HepG2 (cell line): ENCODE measurements around the gene YPEL4. TPM values are rescaled to one million over a fixed set of nuclear protein-coding genes. Genes with fewer than 3 reads are reported as not detected.
A peak's percentile ranks its signal among the peaks of the same experiment; 100 is the strongest.

Experiments used
- DR1 ChIP-seq: sonication (generic); formaldehyde crosslinking; IDR thresholded peaks from 2 replicates; pipeline ENCODE4 v1.8.0; 2021; ENCODE audit warnings: mild to moderate bottlenecking, missing genetic modification reagents, inconsistent platforms
- FOXA3 ChIP-seq: IDR thresholded peaks from 2 replicates; pipeline ENCODE4 v1.6.1; 2016; ENCODE audit warnings: missing genetic modification reagents, missing compliant biosample characterization
- HDAC2 ChIP-seq: sonication (generic); formaldehyde crosslinking; IDR thresholded peaks from 2 replicates; pipeline ENCODE4 v1.4.0; 2020; ENCODE audit warnings: missing genetic modification reagents
- HOXA5 ChIP-seq: sonication (generic); formaldehyde crosslinking; IDR thresholded peaks from 2 replicates; pipeline ENCODE4 v1.4.0; 2020; ENCODE audit warnings: missing genetic modification reagents
- KDM5B ChIP-seq: sonication (generic); formaldehyde crosslinking; IDR thresholded peaks from 2 replicates; pipeline ENCODE4 v1.4.0; 2020; ENCODE audit warnings: missing genetic modification reagents, mild to moderate bottlenecking, borderline replicate concordance
- NFKB2 ChIP-seq: sonication (generic); formaldehyde crosslinking; IDR thresholded peaks from 2 replicates; pipeline ENCODE4 v1.4.0; 2020; ENCODE audit warnings: missing genetic modification reagents, borderline replicate concordance
- SP2 ChIP-seq: sonication (generic); formaldehyde crosslinking; IDR thresholded peaks from 2 replicates; pipeline ENCODE4 v1.5.1; 2020; ENCODE audit warnings: mild to moderate bottlenecking, missing genetic modification reagents
- ZFP36L1 ChIP-seq: sonication (generic); formaldehyde crosslinking; IDR thresholded peaks from 2 replicates; pipeline ENCODE4 v1.8.0; 2022; ENCODE audit warnings: mild to moderate bottlenecking, missing genetic modification reagents, moderate library complexity
- ZNF124 ChIP-seq: sonication (generic); formaldehyde crosslinking; IDR thresholded peaks from 2 replicates; pipeline ENCODE4 v1.4.0; 2020; ENCODE audit warnings: missing genetic modification reagents
- ZNF30 ChIP-seq: sonication (generic); formaldehyde crosslinking; IDR thresholded peaks from 2 replicates; pipeline ENCODE4 v1.5.0; 2020; ENCODE audit warnings: mild to moderate bottlenecking, missing genetic modification reagents
- ZNF333 ChIP-seq: sonication (generic); formaldehyde crosslinking; IDR thresholded peaks from 2 replicates; pipeline ENCODE4 v1.4.0; 2020; ENCODE audit warnings: mild to moderate bottlenecking, missing genetic modification reagents, borderline replicate concordance
- ZNF543 ChIP-seq: sonication (generic); formaldehyde crosslinking; IDR thresholded peaks from 2 replicates; pipeline ENCODE4 v1.4.0; 2020; ENCODE audit warnings: mild to moderate bottlenecking, missing genetic modification reagents
- ZNF616 ChIP-seq: sonication (generic); formaldehyde crosslinking; IDR thresholded peaks from 2 replicates; pipeline ENCODE4 v1.5.0; 2020; ENCODE audit warnings: low read depth, mild to moderate bottlenecking, missing genetic modification reagents
- ZNF720 ChIP-seq: sonication (generic); formaldehyde crosslinking; IDR thresholded peaks from 2 replicates; pipeline ENCODE4 v1.4.0; 2020; ENCODE audit warnings: missing genetic modification reagents
- polyA plus RNA-seq, 8 experiments: library from polyadenylated mRNA; depleted of rRNA in 3 of 8; stranded (reverse) in 7 of 8; unstranded in 1 of 8; fragments of >200 nt; fragmentation: Illumina TruSeq in 4 of 8; extraction: Trizol in 4 of 8; gene quantifications; 2 replicates each; pipeline versions ENCODE4 v1.2.1 to v1.2.3, GENCODE V29; 2011 to 2016; ENCODE audit warnings: low read depth in 4 of 8, missing spikeins in 1 of 8, mixed read lengths in 1 of 8; ENCODE audit not compliant: insufficient read depth in 1 of 8
- total RNA-seq, 5 experiments: library from RNA; depleted of rRNA; stranded (reverse); fragments of >200 nt; fragmentation: Illumina TruSeq; extraction: Trizol; gene quantifications; 2 replicates each; pipeline ENCODE4 v1.2.3, GENCODE V29; 2016; ENCODE audit warnings: low read depth in 1 of 5
- TF ChIP-seq, protein P1 (sequence below): sonication (generic); formaldehyde crosslinking; IDR thresholded peaks from 2 replicates; pipeline ENCODE4 v1.5.0; 2020; ENCODE audit warnings: mild to moderate bottlenecking, missing genetic modification reagents
- TF ChIP-seq, protein P2 (sequence below): sonication (generic); formaldehyde crosslinking; IDR thresholded peaks from 2 replicates; pipeline ENCODE4 v1.5.0; 2020; ENCODE audit warnings: missing genetic modification reagents
- TF ChIP-seq, protein P3 (sequence below): sonication (generic); formaldehyde crosslinking; IDR thresholded peaks from 2 replicates; pipeline ENCODE4 v1.4.0; 2020; ENCODE audit warnings: missing genetic modification reagents
- TF ChIP-seq, protein P4 (sequence below): fragments of 450-650 bp; IDR thresholded peaks from 2 replicates; pipeline ENCODE4 v1.6.1; 2017
- TF ChIP-seq, protein P5 (sequence below): sonication (generic); formaldehyde crosslinking; conservative IDR thresholded peaks from 2 replicates; pipeline ENCODE4 v1.5.0; 2020; ENCODE audit warnings: missing genetic modification reagents

The YPEL4 gene
- total and polyA plus RNA-seq, 2 of the 13 experiments (the other 11 are each of a cell fraction or from before 2014, with no cell fraction given), result 0.04 TPM; not detected in 1

DNA sequence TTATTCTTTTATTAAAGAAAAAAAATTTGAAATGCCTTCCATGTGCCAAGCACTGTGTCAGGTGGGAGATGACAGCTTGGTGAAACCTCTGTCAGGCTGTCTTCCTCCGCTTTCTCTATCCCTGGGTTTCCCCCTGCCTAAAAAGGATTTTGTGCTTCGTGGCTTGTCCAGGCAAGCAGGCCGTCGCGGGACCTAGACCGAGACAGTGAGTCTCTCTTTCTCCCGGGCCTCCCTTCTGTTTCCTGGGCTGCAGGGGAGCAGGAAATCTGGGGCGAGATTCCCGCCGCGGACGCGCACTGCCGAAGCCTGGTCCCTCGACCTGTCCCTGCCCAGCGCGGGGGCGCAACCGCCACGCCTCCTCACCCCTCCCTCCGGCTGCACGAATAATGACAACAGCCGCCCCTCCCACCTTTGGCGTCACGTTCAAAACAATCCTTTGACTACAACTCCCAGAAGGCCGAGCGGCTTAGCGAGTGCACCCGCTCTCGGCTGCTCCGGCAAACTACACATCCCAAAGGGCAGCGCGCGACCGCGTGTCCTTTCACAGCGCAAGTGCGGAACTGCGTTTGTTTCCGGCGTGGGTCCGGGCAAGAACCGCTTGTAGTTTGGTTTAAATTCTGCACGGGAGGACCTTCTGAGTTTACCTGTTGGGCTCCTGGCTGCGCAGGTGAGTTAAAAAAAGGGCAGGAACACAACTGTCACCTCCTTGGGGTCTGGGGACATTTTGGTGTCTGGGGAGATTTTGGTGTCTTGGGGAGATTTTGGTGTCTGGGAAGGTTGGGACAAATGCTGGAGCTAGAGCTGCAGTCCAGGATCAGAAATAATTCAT is 7.7 kb upstream of the YPEL4 start, which contains the start of gene CLP1 (continued):
- TF ChIP-seq, protein P1, sequence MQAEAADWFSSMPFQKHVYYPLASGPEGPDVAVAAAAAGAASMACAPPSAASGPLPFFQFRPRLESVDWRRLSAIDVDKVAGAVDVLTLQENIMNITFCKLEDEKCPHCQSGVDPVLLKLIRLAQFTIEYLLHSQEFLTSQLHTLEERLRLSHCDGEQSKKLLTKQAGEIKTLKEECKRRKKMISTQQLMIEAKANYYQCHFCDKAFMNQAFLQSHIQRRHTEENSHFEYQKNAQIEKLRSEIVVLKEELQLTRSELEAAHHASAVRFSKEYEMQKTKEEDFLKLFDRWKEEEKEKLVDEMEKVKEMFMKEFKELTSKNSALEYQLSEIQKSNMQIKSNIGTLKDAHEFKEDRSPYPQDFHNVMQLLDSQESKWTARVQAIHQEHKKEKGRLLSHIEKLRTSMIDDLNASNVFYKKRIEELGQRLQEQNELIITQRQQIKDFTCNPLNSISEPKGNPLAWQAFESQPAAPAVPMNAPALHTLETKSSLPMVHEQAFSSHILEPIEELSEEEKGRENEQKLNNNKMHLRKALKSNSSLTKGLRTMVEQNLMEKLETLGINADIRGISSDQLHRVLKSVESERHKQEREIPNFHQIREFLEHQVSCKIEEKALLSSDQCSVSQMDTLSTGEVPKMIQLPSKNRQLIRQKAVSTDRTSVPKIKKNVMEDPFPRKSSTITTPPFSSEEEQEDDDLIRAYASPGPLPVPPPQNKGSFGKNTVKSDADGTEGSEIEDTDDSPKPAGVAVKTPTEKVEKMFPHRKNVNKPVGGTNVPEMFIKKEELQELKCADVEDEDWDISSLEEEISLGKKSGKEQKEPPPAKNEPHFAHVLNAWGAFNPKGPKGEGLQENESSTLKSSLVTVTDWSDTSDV, result no peak
- no peak for TF ChIP-seq ZNF543 (CRISPR knock-in tag)
- TF ChIP-seq, protein P2, sequence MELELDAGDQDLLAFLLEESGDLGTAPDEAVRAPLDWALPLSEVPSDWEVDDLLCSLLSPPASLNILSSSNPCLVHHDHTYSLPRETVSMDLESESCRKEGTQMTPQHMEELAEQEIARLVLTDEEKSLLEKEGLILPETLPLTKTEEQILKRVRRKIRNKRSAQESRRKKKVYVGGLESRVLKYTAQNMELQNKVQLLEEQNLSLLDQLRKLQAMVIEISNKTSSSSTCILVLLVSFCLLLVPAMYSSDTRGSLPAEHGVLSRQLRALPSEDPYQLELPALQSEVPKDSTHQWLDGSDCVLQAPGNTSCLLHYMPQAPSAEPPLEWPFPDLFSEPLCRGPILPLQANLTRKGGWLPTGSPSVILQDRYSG (CRISPR knock-in tag), result no peak
- TF ChIP-seq ZNF720 (CRISPR knock-in tag), result no peak
- TF ChIP-seq, protein P3, sequence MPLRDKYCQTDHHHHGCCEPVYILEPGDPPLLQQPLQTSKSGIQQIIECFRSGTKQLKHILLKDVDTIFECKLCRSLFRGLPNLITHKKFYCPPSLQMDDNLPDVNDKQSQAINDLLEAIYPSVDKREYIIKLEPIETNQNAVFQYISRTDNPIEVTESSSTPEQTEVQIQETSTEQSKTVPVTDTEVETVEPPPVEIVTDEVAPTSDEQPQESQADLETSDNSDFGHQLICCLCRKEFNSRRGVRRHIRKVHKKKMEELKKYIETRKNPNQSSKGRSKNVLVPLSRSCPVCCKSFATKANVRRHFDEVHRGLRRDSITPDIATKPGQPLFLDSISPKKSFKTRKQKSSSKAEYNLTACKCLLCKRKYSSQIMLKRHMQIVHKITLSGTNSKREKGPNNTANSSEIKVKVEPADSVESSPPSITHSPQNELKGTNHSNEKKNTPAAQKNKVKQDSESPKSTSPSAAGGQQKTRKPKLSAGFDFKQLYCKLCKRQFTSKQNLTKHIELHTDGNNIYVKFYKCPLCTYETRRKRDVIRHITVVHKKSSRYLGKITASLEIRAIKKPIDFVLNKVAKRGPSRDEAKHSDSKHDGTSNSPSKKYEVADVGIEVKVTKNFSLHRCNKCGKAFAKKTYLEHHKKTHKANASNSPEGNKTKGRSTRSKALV (CRISPR knock-in tag), result peak; percentile 93
- peak; percentile 72 for TF ChIP-seq FOXA3 (CRISPR knock-in tag)
- no peak for TF ChIP-seq ZNF333
- TF ChIP-seq ZNF124 (CRISPR knock-in tag), result no peak
- TF ChIP-seq KDM5B (CRISPR knock-in tag), result peak; percentile 74
- no peak for TF ChIP-seq ZNF616 (CRISPR knock-in tag)
- peak; percentile 67 for TF ChIP-seq SP2 (CRISPR knock-in tag)
- peak; percentile 65; the same call in 1 of the 2 replicates for TF ChIP-seq HDAC2 (CRISPR knock-in tag)
- peak; percentile 55; the same call in 1 of the 2 replicates for TF ChIP-seq NFKB2 (CRISPR knock-in tag)
- TF ChIP-seq, protein P4, sequence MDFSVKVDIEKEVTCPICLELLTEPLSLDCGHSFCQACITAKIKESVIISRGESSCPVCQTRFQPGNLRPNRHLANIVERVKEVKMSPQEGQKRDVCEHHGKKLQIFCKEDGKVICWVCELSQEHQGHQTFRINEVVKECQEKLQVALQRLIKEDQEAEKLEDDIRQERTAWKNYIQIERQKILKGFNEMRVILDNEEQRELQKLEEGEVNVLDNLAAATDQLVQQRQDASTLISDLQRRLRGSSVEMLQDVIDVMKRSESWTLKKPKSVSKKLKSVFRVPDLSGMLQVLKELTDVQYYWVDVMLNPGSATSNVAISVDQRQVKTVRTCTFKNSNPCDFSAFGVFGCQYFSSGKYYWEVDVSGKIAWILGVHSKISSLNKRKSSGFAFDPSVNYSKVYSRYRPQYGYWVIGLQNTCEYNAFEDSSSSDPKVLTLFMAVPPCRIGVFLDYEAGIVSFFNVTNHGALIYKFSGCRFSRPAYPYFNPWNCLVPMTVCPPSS, result no peak
- TF ChIP-seq HOXA5 (CRISPR knock-in tag), result peak; percentile 60; the same call in 1 of the 2 replicates
- no peak for TF ChIP-seq ZFP36L1 (CRISPR knock-in tag)
- no peak for TF ChIP-seq ZNF30 (CRISPR knock-in tag)
- TF ChIP-seq DR1 (CRISPR knock-in tag), result peak; percentile 88
- TF ChIP-seq, protein P5, sequence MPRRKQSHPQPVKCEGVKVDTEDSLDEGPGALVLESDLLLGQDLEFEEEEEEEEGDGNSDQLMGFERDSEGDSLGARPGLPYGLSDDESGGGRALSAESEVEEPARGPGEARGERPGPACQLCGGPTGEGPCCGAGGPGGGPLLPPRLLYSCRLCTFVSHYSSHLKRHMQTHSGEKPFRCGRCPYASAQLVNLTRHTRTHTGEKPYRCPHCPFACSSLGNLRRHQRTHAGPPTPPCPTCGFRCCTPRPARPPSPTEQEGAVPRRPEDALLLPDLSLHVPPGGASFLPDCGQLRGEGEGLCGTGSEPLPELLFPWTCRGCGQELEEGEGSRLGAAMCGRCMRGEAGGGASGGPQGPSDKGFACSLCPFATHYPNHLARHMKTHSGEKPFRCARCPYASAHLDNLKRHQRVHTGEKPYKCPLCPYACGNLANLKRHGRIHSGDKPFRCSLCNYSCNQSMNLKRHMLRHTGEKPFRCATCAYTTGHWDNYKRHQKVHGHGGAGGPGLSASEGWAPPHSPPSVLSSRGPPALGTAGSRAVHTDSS (CRISPR knock-in tag), result 0 out of 2 replicates have a peak, but pooled peaks have one; percentile 52
